Mesenchymal stem cell (in vitro differentiated cells and primary cell): ENCODE results near the gene MAN1B1.

Experiments used
- DNase-seq: peaks from one replicate; pipeline ENCODE4 v3.0.0-alpha.2; 2013
- H2AFZ ChIP-seq: one replicate; pipeline ENCODE4 v1.6.1; 2013; ENCODE audit warnings: low read depth, mild to moderate bottlenecking, control low read depth, inconsistent platforms, low read length, moderate library complexity
- H2AK5ac ChIP-seq: 2 replicates; pipeline ENCODE4 v1.6.1; 2013; ENCODE audit warnings: low read length, moderate library complexity, mild to moderate bottlenecking, inconsistent platforms; ENCODE audit not compliant: severe bottlenecking
- H2BK120ac ChIP-seq: one replicate; pipeline ENCODE4 v1.6.1; 2013; ENCODE audit warnings: low read depth, mild to moderate bottlenecking, inconsistent platforms, low read length, moderate library complexity
- H2BK12ac ChIP-seq, 2 experiments: one replicate each; pipeline ENCODE4 v1.6.1; 2013; ENCODE audit warnings: inconsistent platforms in 2 of 2, low read length in 2 of 2, mild to moderate bottlenecking in 2 of 2, moderate library complexity in 2 of 2, control low read depth in 1 of 2
- H2BK15ac ChIP-seq: one replicate; pipeline ENCODE4 v1.6.1; 2013; ENCODE audit warnings: mild to moderate bottlenecking, low read depth, inconsistent platforms; ENCODE audit not compliant: poor library complexity, severe bottlenecking
- H2BK5ac ChIP-seq: 2 replicates; pipeline ENCODE4 v1.6.1; 2013; ENCODE audit warnings: low read depth, mild to moderate bottlenecking, low read length, control low read depth, inconsistent platforms; ENCODE audit not compliant: poor library complexity, severe bottlenecking
- H3K14ac ChIP-seq, 2 experiments: one replicate each; pipeline ENCODE4 v1.6.1; 2013; ENCODE audit warnings: inconsistent platforms in 2 of 2, low read length in 2 of 2, control low read depth in 1 of 2, mild to moderate bottlenecking in 1 of 2, moderate library complexity in 1 of 2
- H3K18ac ChIP-seq, 2 experiments: one replicate each; pipeline ENCODE4 v1.6.1; 2013; ENCODE audit warnings: inconsistent platforms in 2 of 2, low read length in 2 of 2, control low read depth in 1 of 2, low read depth in 1 of 2, mild to moderate bottlenecking in 1 of 2
- H3K23ac ChIP-seq, 2 experiments: one replicate each; pipeline ENCODE4 v1.6.1; 2013; ENCODE audit warnings: inconsistent platforms in 2 of 2, low read length in 2 of 2, mild to moderate bottlenecking in 2 of 2, moderate library complexity in 2 of 2, control low read depth in 1 of 2
- H3K27ac ChIP-seq: 2 replicates; pipeline ENCODE4 v1.5.1; 2013; ENCODE audit warnings: mild to moderate bottlenecking, moderate library complexity, low read length, control low read depth, inconsistent platforms; ENCODE audit not compliant: poor library complexity, severe bottlenecking
- H3K27me3 ChIP-seq, 2 experiments: 2 replicates each; pipeline versions ENCODE4 v1.6.1 to v1.7.0; 2013; ENCODE audit warnings: low read length in 2 of 2, mild to moderate bottlenecking in 2 of 2, moderate library complexity in 2 of 2, control low read depth in 1 of 2, inconsistent platforms in 1 of 2; ENCODE audit not compliant: control insufficient read depth in 1 of 2, insufficient read depth in 1 of 2
- H3K36me3 ChIP-seq, 2 experiments: 2 replicates each; pipeline versions ENCODE4 v1.6.1 to v1.7.0; 2013; ENCODE audit warnings: low read length in 2 of 2, control low read depth in 1 of 2, inconsistent platforms in 1 of 2, low read depth in 1 of 2, mild to moderate bottlenecking in 1 of 2; ENCODE audit not compliant: insufficient read depth in 2 of 2, control insufficient read depth in 1 of 2
- H3K4ac ChIP-seq, 2 experiments: one replicate each; pipeline ENCODE4 v1.6.1; 2013; ENCODE audit warnings: inconsistent platforms in 2 of 2, low read length in 2 of 2, mild to moderate bottlenecking in 2 of 2, moderate library complexity in 2 of 2, control low read depth in 1 of 2, low read depth in 1 of 2
- H3K4me1 ChIP-seq: 2 replicates; pipeline ENCODE4 v1.6.1; 2013; ENCODE audit warnings: low read depth, low read length, control low read depth; ENCODE audit not compliant: control insufficient read depth, insufficient read depth
- H3K4me2 ChIP-seq: 2 replicates; pipeline ENCODE4 v1.6.1; 2013; ENCODE audit warnings: low read length, mild to moderate bottlenecking, inconsistent platforms; ENCODE audit not compliant: poor library complexity, severe bottlenecking
- H3K4me3 ChIP-seq, 2 experiments: 2 replicates each; pipeline versions ENCODE4 v1.5.1 to v1.7.0; 2013; ENCODE audit warnings: low read length in 2 of 2, mild to moderate bottlenecking in 2 of 2, control low read depth in 1 of 2, low read depth in 1 of 2; ENCODE audit not compliant: insufficient read depth in 1 of 2
- H3K79me1 ChIP-seq: replicated peaks from 2 replicates; pipeline ENCODE4 v1.6.1; 2013; ENCODE audit warnings: mild to moderate bottlenecking, control low read depth, low read length, inconsistent platforms; ENCODE audit not compliant: poor library complexity, severe bottlenecking
- H3K9ac ChIP-seq: 2 replicates; pipeline ENCODE4 v1.7.0; 2013; ENCODE audit warnings: mild to moderate bottlenecking, low read length, moderate library complexity
- H3K9me3 ChIP-seq: 2 replicates; pipeline ENCODE4 v1.7.0; 2013; ENCODE audit warnings: mild to moderate bottlenecking, low read length; ENCODE audit not compliant: control insufficient read depth
- H4K8ac ChIP-seq: one replicate; pipeline ENCODE4 v1.6.1; 2013; ENCODE audit warnings: inconsistent platforms, mild to moderate bottlenecking, low read length, moderate library complexity
- H4K91ac ChIP-seq: one replicate; pipeline ENCODE4 v1.6.1; 2013; ENCODE audit warnings: mild to moderate bottlenecking, low read length, inconsistent platforms
- WGBS: methylation state at CpG from one replicate; pipeline ENCODE4 v1.1.7; 2013; ENCODE audit warnings: mixed read lengths; 5-methylcytosine and 5-hydroxymethylcytosine counted together

The MAN1B1 gene

DNA sequence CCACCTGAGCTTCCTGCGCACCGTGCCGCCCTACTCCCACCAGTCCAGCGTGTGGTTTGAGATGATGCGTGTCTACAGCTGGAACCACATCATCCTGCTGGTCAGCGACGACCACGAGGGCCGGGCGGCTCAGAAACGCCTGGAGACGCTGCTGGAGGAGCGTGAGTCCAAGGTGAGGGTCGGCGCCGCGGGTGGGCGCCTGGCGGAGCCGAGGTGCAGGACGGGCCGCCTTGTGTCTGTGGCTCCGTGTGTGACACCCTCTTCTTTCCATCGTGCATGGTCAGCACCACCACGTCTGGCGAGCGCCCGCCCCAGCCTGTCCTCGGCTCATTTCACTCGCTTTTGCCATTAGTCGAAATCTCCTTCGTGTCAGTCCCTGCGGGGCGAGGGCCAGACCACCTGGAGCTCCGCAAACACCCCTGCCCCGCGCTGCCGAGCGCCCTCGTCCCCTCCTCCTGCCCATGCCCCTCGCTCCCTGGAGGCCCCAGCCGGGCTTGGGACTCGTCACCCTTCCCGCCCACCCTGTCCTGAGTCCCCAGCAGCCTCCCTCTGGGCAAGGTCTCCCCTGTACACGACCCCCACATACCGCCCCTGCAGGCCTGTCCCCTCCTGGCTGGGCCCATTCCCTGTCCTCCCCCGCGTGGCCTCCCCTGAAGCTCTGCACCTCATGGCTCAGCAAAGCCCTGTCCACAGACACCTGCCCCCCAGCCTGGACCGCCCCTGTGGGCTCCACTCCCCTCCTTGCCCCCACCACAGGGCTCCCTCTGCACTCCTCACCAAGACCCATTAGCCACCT is 59.1 kb downstream of the MAN1B1 start:
- Histone ChIP-seq H4K8ac (no peak overlapping the region), H3K27me3 (peaks cover 26 to 58% of the 10 kb centered on the region in 2 experiments), H3K79me1 (no peaks in the 10 kb centered on the region), H4K91ac (no peak overlapping the region), H3K18ac (no peak overlapping the region), H2BK12ac (no peak overlapping the region), H3K9ac (no peak overlapping the region), H3K27ac (no peak overlapping the region), H3K36me3 (no peaks in the 10 kb centered on the region), H3K14ac (no peak overlapping the region), H2BK120ac (no peak overlapping the region), H3K4ac (no peak overlapping the region), H3K4me2 (no peak overlapping the region), H2BK5ac (no peak overlapping the region), H3K4me3 (no peak overlapping the region), H3K4me1 (peaks cover 8% of the 10 kb centered on the region), H2AFZ (no peak overlapping the region), H2BK15ac (no peak overlapping the region), H3K23ac (no peak overlapping the region), H3K9me3 (no peaks in the 10 kb centered on the region), H2AK5ac (no peak overlapping the region)
- 65% methylated on average over 48 of the region's 49 CpGs for WGBS
- no peak for DNase-seq

DNA sequence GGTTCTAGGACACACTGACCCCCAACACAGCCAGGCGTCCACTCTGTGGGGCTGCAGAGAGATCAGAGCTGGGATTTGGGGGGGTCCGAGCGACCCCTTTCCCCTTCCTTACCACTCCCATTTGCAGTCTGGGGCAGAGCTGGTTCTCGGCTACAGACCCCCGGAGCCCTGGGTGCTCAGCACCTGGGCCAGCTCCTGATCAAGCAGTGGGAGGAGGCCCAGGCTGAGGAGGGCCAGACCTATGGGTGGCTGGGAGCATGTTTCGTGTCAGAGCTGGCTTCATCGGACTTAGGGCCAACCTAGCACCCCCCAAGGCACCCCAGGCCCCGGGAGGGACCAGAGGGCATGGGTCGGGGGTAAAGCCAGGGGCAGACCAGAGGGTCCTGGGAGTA is 59.7 kb downstream of the MAN1B1 start:
- Histone ChIP-seq H3K23ac (no peak overlapping the region), H3K79me1 (no peaks in the 10 kb centered on the region), H3K9me3 (no peaks in the 10 kb centered on the region)

DNA sequence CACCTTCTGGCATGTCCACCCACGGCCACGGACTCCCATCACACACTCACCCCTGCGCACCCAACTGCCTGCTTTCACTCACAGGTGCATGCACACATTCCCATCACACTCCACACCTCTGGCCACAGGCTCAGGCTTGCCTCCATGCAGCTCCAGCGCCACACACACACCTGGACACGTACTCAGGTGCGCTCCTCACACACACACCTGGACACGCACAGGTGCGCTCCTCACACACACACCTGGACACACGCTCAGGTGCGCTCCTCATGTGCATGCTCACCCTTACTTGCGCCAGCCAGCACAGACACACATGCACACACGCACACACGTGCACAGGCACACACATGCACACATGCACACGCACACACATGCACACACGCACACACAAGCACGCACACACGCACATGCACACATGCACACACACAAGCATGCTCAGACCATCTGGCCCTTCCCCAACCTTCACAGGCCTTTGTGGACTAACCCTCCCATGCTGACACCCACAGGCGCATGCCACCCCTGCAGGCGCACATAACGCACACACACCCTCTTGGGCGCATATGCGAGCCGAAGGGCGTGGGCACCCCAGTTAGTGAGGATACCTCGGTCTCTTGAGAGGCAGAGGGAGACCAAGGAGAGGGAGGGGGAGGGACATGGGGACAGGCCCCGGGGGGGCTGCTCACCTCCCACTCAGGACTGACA is 60.5 kb downstream of the MAN1B1 start:
- Histone ChIP-seq H3K4ac (no peak overlapping the region), H4K8ac (no peak overlapping the region), H2AK5ac (no peak overlapping the region), H3K9me3 (no peaks in the 10 kb centered on the region), H3K4me1 (peaks cover 8% of the 10 kb centered on the region), H3K9ac (no peak overlapping the region), H3K18ac (no peak overlapping the region), H3K14ac (no peak overlapping the region), H2AFZ (no peak overlapping the region), H3K23ac (no peak overlapping the region), H3K79me1 (no peaks in the 10 kb centered on the region), H2BK12ac (no peak overlapping the region), H3K4me3 (no peak overlapping the region), H3K36me3 (no peaks in the 10 kb centered on the region), H2BK5ac (no peak overlapping the region), H4K91ac (no peak overlapping the region), H3K4me2 (no peak overlapping the region), H3K27ac (no peak overlapping the region), H3K27me3 (peaks cover 13 to 45% of the 10 kb centered on the region in 2 experiments), H2BK15ac (no peak overlapping the region), H2BK120ac (no peak overlapping the region)
- WGBS = 85% methylated on average over 26 of the region's 26 CpGs
- DNase-seq = no peak

More for the DNA sequence above, 59.7 kb downstream of the MAN1B1 start:
- WGBS = 76% methylated on average over 5 of the region's 9 CpGs
- no peak overlapping the region for H3K14ac ChIP-seq
- no peaks in the 10 kb centered on the region for H3K36me3 ChIP-seq
- H2AK5ac ChIP-seq = no peak overlapping the region
- no peak overlapping the region for H2AFZ ChIP-seq
- no peak overlapping the region for H3K27ac ChIP-seq
- peaks cover 20 to 52% of the 10 kb centered on the region in 2 experiments for H3K27me3 ChIP-seq
- no peak overlapping the region for H3K4ac ChIP-seq
- no peak overlapping the region for H4K8ac ChIP-seq
- H3K18ac ChIP-seq = no peak overlapping the region
- H3K4me3 ChIP-seq = no peak overlapping the region
- H2BK120ac ChIP-seq = no peak overlapping the region
- no peak for DNase-seq
- H2BK12ac ChIP-seq = no peak overlapping the region
- H3K4me2 ChIP-seq = no peak overlapping the region
- H3K4me1 ChIP-seq = peaks cover 8% of the 10 kb centered on the region
- no peak overlapping the region for H3K9ac ChIP-seq
- no peak overlapping the region for H2BK5ac ChIP-seq
- no peak overlapping the region for H4K91ac ChIP-seq
- H2BK15ac ChIP-seq = no peak overlapping the region

DNA sequence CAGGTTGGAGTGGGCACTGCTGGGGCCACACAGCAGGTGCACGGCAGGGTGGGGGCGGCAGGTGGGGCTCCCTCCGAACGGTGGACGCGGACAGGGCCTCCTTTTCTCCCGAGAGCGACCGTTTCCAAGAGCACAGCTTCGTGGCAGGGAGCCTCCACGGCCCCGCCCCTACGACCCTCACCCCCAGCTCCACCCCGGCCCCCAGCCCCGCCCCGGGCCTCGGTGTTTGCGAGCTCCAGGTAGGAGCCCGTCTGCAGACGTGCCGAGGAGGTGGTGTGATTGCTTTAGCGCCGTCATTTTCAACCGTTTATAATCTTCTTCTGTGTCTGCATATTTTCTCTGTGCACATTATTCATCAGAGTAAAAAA is 61.0 kb downstream of the MAN1B1 start:
- Histone ChIP-seq H3K18ac (no peak overlapping the region), H2BK15ac (no peak overlapping the region), H4K8ac (no peak overlapping the region), H3K27ac (no peak overlapping the region), H3K27me3 (peaks cover 8 to 40% of the 10 kb centered on the region in 2 experiments), H3K79me1 (no peaks in the 10 kb centered on the region), H2BK12ac (no peak overlapping the region), H2BK120ac (no peak overlapping the region), H3K4ac (no peak overlapping the region), H3K4me3 (no peak overlapping the region), H3K23ac (no peak overlapping the region), H3K4me1 (peaks cover 8% of the 10 kb centered on the region), H4K91ac (no peak overlapping the region), H3K9me3 (no peaks in the 10 kb centered on the region), H3K4me2 (no peak overlapping the region), H3K9ac (no peak overlapping the region), H2BK5ac (no peak overlapping the region), H3K36me3 (no peaks in the 10 kb centered on the region), H2AFZ (no peak overlapping the region), H2AK5ac (no peak overlapping the region), H3K14ac (no peak overlapping the region)
- 49% methylated on average over 24 of the region's 24 CpGs for WGBS
- DNase-seq = no peak
